NCI-H1436 treated with DMSO at 0.1 percent for 48 hours (cell line): ENCODE measurements around the gene SAMD10.

Experiments
- DNase-seq: peaks from one replicate; lab custom pipeline; 2025; lab: John Stamatoyannopoulos, UW

SAMD10 gene

GRCh38 chr20:63956664-63957003, 22.8 kb downstream of the SAMD10 start:
- DNase-seq = no peak

GRCh38 chr20:63955827-63956663, 23.4 kb downstream of the SAMD10 start, which contains the start of gene UCKL1:
Gene UCKL1, minus strand, starts transcription at chr20:63956416. Its CDS starts 44 bp downstream, at chr20:63956372.
- DNase-seq = peak; percentile 59

GRCh38 chr20:63955281-63955826, 24.1 kb downstream of the SAMD10 start:
- DNase-seq = no peak

GRCh38 chr20:63953764-63954429, 25.5 kb downstream of the SAMD10 start:
- no peak for DNase-seq

GRCh38 chr20:63952769-63953168, 26.7 kb downstream of the SAMD10 start:
- DNase-seq = no peak

- DNase-seq = no peak
Observed at GRCh38 chr20:63952210-63952535, 27.3 kb downstream of the SAMD10 start.

- DNase-seq = no peak
Observed at GRCh38 chr20:63951398-63952209, 27.8 kb downstream of the SAMD10 start.

GRCh38 chr20:63950701-63951397, 28.6 kb downstream of the SAMD10 start:
- DNase-seq = no peak

- no peak for DNase-seq
Observed at GRCh38 chr20:63947638-63948456, 31.6 kb downstream of the SAMD10 start.

- DNase-seq = no peak
Observed at GRCh38 chr20:63946986-63947637, 32.3 kb downstream of the SAMD10 start.

- no peak for DNase-seq
Observed at GRCh38 chr20:63945921-63946920, 33.2 kb downstream of the SAMD10 start.

GRCh38 chr20:63945031-63945658, 34.3 kb downstream of the SAMD10 start:
- DNase-seq = no peak

GRCh38 chr20:63944078-63944941, 35.1 kb downstream of the SAMD10 start:
- no peak for DNase-seq

- no peak for DNase-seq
Observed at GRCh38 chr20:63943808-63944077, 35.7 kb downstream of the SAMD10 start.

GRCh38 chr20:63942969-63943807, 36.3 kb downstream of the SAMD10 start:
- no peak for DNase-seq

- no peak for DNase-seq
Observed at GRCh38 chr20:63942250-63942951, 37.0 kb downstream of the SAMD10 start.
